B cell (primary cell): ENCODE data around the gene SARM1. TPM values are rescaled to one million over a fixed set of nuclear protein-coding genes. Genes with fewer than 3 reads are reported as not detected.

Experiments
- ATAC-seq: fragments of 200-7000 bp; cut with Tn5 transposase; one replicate; pipeline ENCODE4 v1.10.0; 2021; ENCODE audit warnings: low read depth, mild to moderate bottlenecking, moderate number of reproducible peaks, moderate library complexity
- CTCF ChIA-PET: fragments of 350-600 bp; sonication (Branson Sonifier 250); formaldehyde crosslinking; loops from one replicate; lab custom pipeline; 2021; ENCODE audit warnings: antibody characterized with exemption, inconsistent platforms; lab: Charles Lee
- POLR2A ChIA-PET: fragments of 350-600 bp; sonication (Branson Sonifier 250); formaldehyde crosslinking; loops from one replicate; lab custom pipeline; 2021; ENCODE audit warnings: antibody characterized with exemption; lab: Charles Lee
- DNase-seq: peaks from one replicate; pipeline ENCODE4 v3.0.0; 2013
- H2AFZ ChIP-seq: 2 replicates; pipeline ENCODE4 v1.6.1; 2012; ENCODE audit warnings: mild to moderate bottlenecking, low read depth, low read length; ENCODE audit not compliant: insufficient read depth, poor library complexity, severe bottlenecking
- H3K27ac ChIP-seq, 2 donors: 1 replicate in 1 of 2; 2 replicates in 1 of 2; pipeline ENCODE4 v1.5.1; 2012 to 2013; ENCODE audit warnings: low read length in 2 of 2, mild to moderate bottlenecking in 2 of 2, moderate library complexity in 1 of 2
- H3K27me3 ChIP-seq, 4 experiments: fragments of 200-600 bp in 1 of 4; sonication (generic) in 1 of 4; replicated peaks in 1 of 4; 1 replicate in 2 of 4; 2 replicates in 2 of 4; pipeline versions ENCODE4 v1.6.1 to v1.7.0; 2013 to 2016; ENCODE audit warnings: low read length in 3 of 4, mild to moderate bottlenecking in 2 of 4, mixed read lengths in 1 of 4, moderate library complexity in 1 of 4; ENCODE audit not compliant: insufficient read depth in 4 of 4, control insufficient read depth in 3 of 4; ENCODE audit errors: control extremely low read depth in 1 of 4
- H3K36me3 ChIP-seq, 2 experiments: replicated peaks in 1 of 2; 1 replicate in 1 of 2; 2 replicates in 1 of 2; pipeline versions ENCODE4 v1.6.1 to v1.7.1; 2013; ENCODE audit warnings: low read length in 1 of 2; ENCODE audit not compliant: insufficient read depth in 2 of 2, control insufficient read depth in 1 of 2; ENCODE audit errors: control extremely low read depth in 1 of 2, extremely low read depth in 1 of 2
- H3K4me1 ChIP-seq, 2 donors: fragments of 200-600 bp in 1 of 2; sonication (generic) in 1 of 2; 1 replicate in 1 of 2; 2 replicates in 1 of 2; pipeline versions ENCODE4 v1.5.1 to v1.6.1; 2013 to 2017; ENCODE audit warnings: low read length in 2 of 2; ENCODE audit not compliant: control insufficient read depth in 2 of 2, insufficient read depth in 2 of 2
- H3K4me2 ChIP-seq: replicated peaks from 2 replicates; pipeline ENCODE3; 2012; ENCODE audit warnings: mild to moderate bottlenecking, low read depth, low read length; ENCODE audit not compliant: poor library complexity, severe bottlenecking
- H3K4me3 ChIP-seq, 5 experiments: fragments of 200-600 bp in 1 of 5; sonication (generic) in 1 of 5; 1 replicate in 3 of 5; 2 replicates in 2 of 5; pipeline versions ENCODE4 v1.5.1 to v1.7.0; 2011 to 2016; ENCODE audit warnings: low read length in 4 of 5, mild to moderate bottlenecking in 4 of 5, low read depth in 2 of 5, control low read depth in 1 of 5, moderate library complexity in 1 of 5; ENCODE audit not compliant: insufficient read depth in 1 of 5; ENCODE audit errors: control extremely low read depth in 1 of 5, extremely low read depth in 1 of 5
- H3K79me2 ChIP-seq: fragments of 200-600 bp; sonication (generic); one replicate; pipeline ENCODE4 v1.6.0; 2016; ENCODE audit warnings: low read length; ENCODE audit not compliant: control insufficient read depth, insufficient read depth
- H3K9ac ChIP-seq: fragments of 200-600 bp; sonication (generic); 2 replicates; pipeline ENCODE4 v1.6.1; 2017; ENCODE audit warnings: mild to moderate bottlenecking, low read length, moderate library complexity
- H3K9me3 ChIP-seq, 3 donors: one replicate each; pipeline versions ENCODE4 v1.6.1 to v1.7.1; 2013; ENCODE audit warnings: low read length in 2 of 3; ENCODE audit not compliant: control insufficient read depth in 2 of 3, insufficient read depth in 1 of 3; ENCODE audit errors: control extremely low read depth in 1 of 3
- H4K20me1 ChIP-seq: 2 replicates; pipeline ENCODE4 v1.6.0; 2012; ENCODE audit warnings: mild to moderate bottlenecking, low read length; ENCODE audit not compliant: insufficient read depth, control insufficient read depth, poor library complexity, severe bottlenecking
- H3K27ac Mint-ChIP-seq: one replicate; pipeline ENCODE4 v1.8.0; 2021; ENCODE audit warnings: mixed read lengths
- H3K27me3 Mint-ChIP-seq: one replicate; pipeline ENCODE4 v1.8.0; 2021; ENCODE audit warnings: mixed read lengths
- H3K4me1 Mint-ChIP-seq: one replicate; pipeline ENCODE4 v1.8.0; 2021; ENCODE audit warnings: mixed read lengths
- H3K4me3 Mint-ChIP-seq: one replicate; pipeline ENCODE4 v1.8.0; 2021; ENCODE audit warnings: mixed read lengths
- H3K9me3 Mint-ChIP-seq: one replicate; pipeline ENCODE4 v1.8.0; 2022; ENCODE audit warnings: mixed read lengths; ENCODE audit not compliant: insufficient read depth
- EZH2 ChIP-seq: IDR thresholded peaks from 2 replicates; pipeline ENCODE4 v1.6.1; 2012; ENCODE audit warnings: borderline replicate concordance, low read depth, mild to moderate bottlenecking, moderate library complexity, low read length; ENCODE audit not compliant: insufficient read depth, poor library complexity, severe bottlenecking
- WGBS: methylation state at CpG from one replicate; pipeline ENCODE4 v1.1.5; 2013; ENCODE audit warnings: missing lambda C conversion rate; ENCODE audit not compliant: insufficient coverage; 5-methylcytosine and 5-hydroxymethylcytosine counted together
- intact Hi-C: fragments of 100-400 bp; cut with micrococcal nuclease; formaldehyde crosslinking; loops from one replicate; pipeline ENCODE4 v1.10.0; 2022
- polyA plus RNA-seq: library from polyadenylated mRNA; depleted of rRNA; stranded (reverse); fragments of >200 nt; gene quantifications from 2 replicates; pipeline ENCODE4 v1.2.3, GENCODE V29; 2012
- total RNA-seq, 2 donors: library from RNA; stranded (reverse); fragments of 120-200 nt in 1 of 2; gene quantifications; 1 replicate in 1 of 2; 2 replicates in 1 of 2; pipeline versions ENCODE4 v1.2.3 to v1.2.4, GENCODE V29; 2013 to 2022
- TF ChIP-seq, protein P1 (sequence below): fragments of 200-600 bp; IDR thresholded peaks from one replicate; pipeline ENCODE4 v1.8.0; 2022; ENCODE audit warnings: antibody characterized with exemption, mild to moderate bottlenecking

SARM1 gene
- total and polyA plus RNA-seq, 2 donors (not counting 1 experiment from before 2014, with no cell fraction given): 22.5 to 32.8 TPM

DNA sequence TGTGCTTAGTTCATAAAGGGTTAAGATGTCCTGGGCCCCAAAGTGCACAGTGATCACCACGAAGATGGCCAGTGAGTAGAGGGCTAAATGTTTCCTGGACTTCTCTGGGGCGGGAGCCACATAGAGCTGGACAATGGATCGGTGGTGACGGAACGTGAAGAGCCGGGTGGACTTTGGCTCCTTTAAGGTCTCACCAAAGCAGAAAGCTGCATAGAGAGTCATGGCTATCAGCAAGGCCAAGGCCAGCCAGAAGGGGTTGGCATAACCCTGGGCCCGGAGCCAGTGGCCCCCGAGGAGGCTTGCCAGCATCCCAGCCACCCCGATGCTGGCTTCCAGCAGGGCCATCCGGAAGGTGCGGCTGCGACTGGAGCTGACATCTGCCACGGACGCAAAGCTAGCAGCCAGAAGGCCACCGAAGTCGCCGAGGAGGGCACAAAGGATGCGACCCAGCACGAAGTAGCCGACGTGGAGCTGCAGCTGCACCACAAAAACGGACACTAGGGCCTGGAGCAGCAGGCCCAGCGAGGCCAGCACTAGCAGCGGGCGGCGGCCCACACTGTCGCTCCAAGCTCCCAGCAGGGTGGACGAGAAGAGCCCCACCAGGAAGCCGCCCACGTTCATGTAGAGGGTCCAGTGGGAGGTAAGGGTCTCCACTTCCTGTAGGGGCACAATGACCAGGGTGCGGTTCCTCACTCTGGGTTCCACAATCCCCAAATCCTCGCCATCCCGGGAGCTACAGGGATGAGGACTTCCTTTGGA is 33.5 kb downstream of the SARM1 start:
- peaks cover 8 to 12% of the 10 kb centered on the region in 2 donors for H3K4me1 ChIP-seq
- no peaks in the 10 kb centered on the region for H3K36me3 ChIP-seq
- Mint-ChIP-seq H3K4me1 (peaks cover 10% of the 10 kb centered on the region), H3K27ac (no peak overlapping the region), H3K4me3 (peak overlapping the region; percentile 90), H3K27me3 (peaks cover 7% of the 10 kb centered on the region), H3K9me3 (no peaks in the 10 kb centered on the region)
- no peak overlapping the region for H3K27ac ChIP-seq
- ChIA-PET POLR2A (no interaction called here), CTCF (interaction anchor here (1.5 kb wide), 1 partner anchor 11 kb away, joined by 11 read pairs; no protein-coding TSS in a partner anchor)
- H3K9me3 ChIP-seq: peaks cover 0 to 4% (median 0%) of the 10 kb centered on the region in 3 donors
- peak overlapping the region in 4 of 5 experiments; percentile 58 to 91 (median 75) for H3K4me3 ChIP-seq
- ATAC-seq (no peak), DNase-seq (no peak)
- 96% methylated on average over 27 of the region's 33 CpGs for WGBS
- intact Hi-C loops: loop anchor here (5.0 kb wide), 1 partner anchor 33 kb away; the partner anchor contains the start of genes SARM1 and VTN
- no peaks in the 10 kb centered on the region for H4K20me1 ChIP-seq
- H2AFZ ChIP-seq: peak overlapping the region; percentile 90
- H3K27me3 ChIP-seq: no peaks in the 10 kb centered on the region
- H3K4me2 ChIP-seq: peak overlapping the region; percentile 97
- H3K79me2 ChIP-seq: no peaks in the 10 kb centered on the region
- TF ChIP-seq, protein P1, sequence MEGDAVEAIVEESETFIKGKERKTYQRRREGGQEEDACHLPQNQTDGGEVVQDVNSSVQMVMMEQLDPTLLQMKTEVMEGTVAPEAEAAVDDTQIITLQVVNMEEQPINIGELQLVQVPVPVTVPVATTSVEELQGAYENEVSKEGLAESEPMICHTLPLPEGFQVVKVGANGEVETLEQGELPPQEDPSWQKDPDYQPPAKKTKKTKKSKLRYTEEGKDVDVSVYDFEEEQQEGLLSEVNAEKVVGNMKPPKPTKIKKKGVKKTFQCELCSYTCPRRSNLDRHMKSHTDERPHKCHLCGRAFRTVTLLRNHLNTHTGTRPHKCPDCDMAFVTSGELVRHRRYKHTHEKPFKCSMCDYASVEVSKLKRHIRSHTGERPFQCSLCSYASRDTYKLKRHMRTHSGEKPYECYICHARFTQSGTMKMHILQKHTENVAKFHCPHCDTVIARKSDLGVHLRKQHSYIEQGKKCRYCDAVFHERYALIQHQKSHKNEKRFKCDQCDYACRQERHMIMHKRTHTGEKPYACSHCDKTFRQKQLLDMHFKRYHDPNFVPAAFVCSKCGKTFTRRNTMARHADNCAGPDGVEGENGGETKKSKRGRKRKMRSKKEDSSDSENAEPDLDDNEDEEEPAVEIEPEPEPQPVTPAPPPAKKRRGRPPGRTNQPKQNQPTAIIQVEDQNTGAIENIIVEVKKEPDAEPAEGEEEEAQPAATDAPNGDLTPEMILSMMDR: no peak
- no peak for TF ChIP-seq EZH2
- H3K9ac ChIP-seq: peak overlapping the region; percentile 76
